ENCODE data around the gene SPAG17.

- TF ChIP-seq CTCF (conservative IDR thresholded peaks at IDR 0.05; ENCODE audit: low read depth, low read length) (no peak), EZH2 (IDR thresholded peaks at IDR 0.05; ENCODE audit: borderline replicate concordance, low read depth, low read length, poor library complexity, severe bottlenecking) (no peak)
Observed at GRCh38 chr1:117932576-117932975, 252.5 kb downstream of the SPAG17 start.
